Measurements from ENCODE around the gene MAPK7.

The MAPK7 gene

GRCh38 chr17:19410875-19411620 is 32.8 kb downstream of the MAPK7 start, which contains the start of gene RNF112:
TSS of gene RNF112 (plus strand) at chr17:19411232. CDS start at chr17:19411409, 177 bp downstream.
- no peak for TF ChIP-seq CTCF (IDR thresholded peaks at IDR 0.05; ENCODE audit: low read depth, low read length)
- peak within 1 kb of the TSS; percentile 24 to 27 for H3K4me3 ChIP-seq (replicated peaks in 1 of 2; ENCODE audit: low read depth in 2 of 2, low read length in 2 of 2)
- DNase-seq (ENCODE audit: low read depth in 2 of 2): peak; percentile 11 to 71

GRCh38 chr17:19411631-19412030 is 33.3 kb downstream of the MAPK7 start:
- DNase-seq (ENCODE audit: low read depth in 2 of 2): no peak
- no peak overlapping the region for H3K4me3 ChIP-seq (replicated peaks in 1 of 2; ENCODE audit: low read depth in 2 of 2, low read length in 2 of 2)
- no peak for TF ChIP-seq CTCF (IDR thresholded peaks at IDR 0.05; ENCODE audit: low read depth, low read length)

- TF ChIP-seq CTCF (IDR thresholded peaks at IDR 0.05; ENCODE audit: low read depth, low read length): no peak
- DNase-seq (ENCODE audit: low read depth in 2 of 2): no peak
- no peak overlapping the region for H3K4me3 ChIP-seq (replicated peaks in 1 of 2; ENCODE audit: low read depth in 2 of 2, low read length in 2 of 2)
Measured at GRCh38 chr17:19412510-19412909, 34.2 kb downstream of the MAPK7 start.

GRCh38 chr17:19412984-19413383 is 34.7 kb downstream of the MAPK7 start:
- no peak for DNase-seq (ENCODE audit: low read depth in 2 of 2)
- TF ChIP-seq CTCF (IDR thresholded peaks at IDR 0.05; ENCODE audit: low read depth, low read length): no peak
- H3K4me3 ChIP-seq (replicated peaks in 1 of 2; ENCODE audit: low read depth in 2 of 2, low read length in 2 of 2): no peak overlapping the region

GRCh38 chr17:19413761-19414160 is 35.5 kb downstream of the MAPK7 start:
- H3K4me3 ChIP-seq (replicated peaks in 1 of 2; ENCODE audit: low read depth in 2 of 2, low read length in 2 of 2): no peak overlapping the region
- no peak for TF ChIP-seq CTCF (IDR thresholded peaks at IDR 0.05; ENCODE audit: low read depth, low read length)
- DNase-seq (ENCODE audit: low read depth in 2 of 2): no peak

GRCh38 chr17:19414396-19415280 is 36.3 kb downstream of the MAPK7 start:
- DNase-seq (ENCODE audit: low read depth in 2 of 2): no peak
- no peak overlapping the region for H3K4me3 ChIP-seq (replicated peaks in 1 of 2; ENCODE audit: low read depth in 2 of 2, low read length in 2 of 2)
- TF ChIP-seq CTCF (IDR thresholded peaks at IDR 0.05; ENCODE audit: low read depth, low read length): no peak
